ENCODE measurements around the gene DCDC1. TPM values are rescaled to one million over a fixed set of nuclear protein-coding genes. Genes with fewer than 3 reads are reported as not detected.
"Not testable (repeated sequence)": the region's sequence is repeated elsewhere in the genome, so short reads cannot be mapped to it uniquely, and the experiment has no call there.

The DCDC1 gene
- total RNA-seq, 1 donor from 2014 or later, result 0.11 TPM

GRCh38 chr11:30949838-30950237 lies 419.7 kb downstream of the DCDC1 start:
- intact Hi-C loops (cut with DNase I), result no loop called here
- no peak for ATAC-seq (ENCODE audit: poor library complexity)
- no peak for DNase-seq

GRCh38 chr11:30947715-30948114 lies 421.8 kb downstream of the DCDC1 start:
- DNase-seq; intact Hi-C loops (cut with DNase I); ATAC-seq (ENCODE audit: poor library complexity): not testable (repeated sequence)

- DNase-seq (no peak), ATAC-seq (ENCODE audit: poor library complexity) (no peak)
- intact Hi-C loops (cut with DNase I), result no loop called here
Observed at GRCh38 chr11:30938810-30939209, 430.7 kb downstream of the DCDC1 start.

GRCh38 chr11:30938171-30938570 lies 431.4 kb downstream of the DCDC1 start:
- ATAC-seq (ENCODE audit: poor library complexity) (no peak), DNase-seq (no peak)
- intact Hi-C loops (cut with DNase I), result no loop called here

GRCh38 chr11:30936491-30936890 lies 433.0 kb downstream of the DCDC1 start:
- ATAC-seq (ENCODE audit: poor library complexity), result no peak
- no peak for DNase-seq
- intact Hi-C loops (cut with DNase I), result no loop called here

- intact Hi-C loops (cut with DNase I), result no loop called here
- DNase-seq (no peak), ATAC-seq (ENCODE audit: poor library complexity) (no peak)
Observed at GRCh38 chr11:30935861-30936260, 433.7 kb downstream of the DCDC1 start.

- ATAC-seq (ENCODE audit: poor library complexity) (no peak), DNase-seq (no peak)
- intact Hi-C loops (cut with DNase I), result no loop called here
Observed at GRCh38 chr11:30926130-30926529, 443.4 kb downstream of the DCDC1 start.

GRCh38 chr11:30921811-30922210 lies 447.7 kb downstream of the DCDC1 start:
- intact Hi-C loops (cut with DNase I), result no loop called here
- ATAC-seq (ENCODE audit: poor library complexity) (no peak), DNase-seq (no peak)

GRCh38 chr11:30919389-30920152 lies 450.0 kb downstream of the DCDC1 start:
- ATAC-seq (ENCODE audit: poor library complexity), result no peak
- intact Hi-C loops (cut with DNase I), result loop anchor here (5.0 to 10.0 kb wide), 3 partner anchors 65 to 562 kb away; no protein-coding TSS in a partner anchor

GRCh38 chr11:30917859-30918478 lies 451.6 kb downstream of the DCDC1 start:
- ATAC-seq (ENCODE audit: poor library complexity) (peak; percentile 66), DNase-seq (no peak)
- intact Hi-C loops (cut with DNase I), result loop anchor here (5.0 to 10.0 kb wide), 3 partner anchors 63 to 561 kb away; no protein-coding TSS in a partner anchor

More at GRCh38 chr11:30919389-30920152, 450.0 kb downstream of the DCDC1 start:
- no peak for DNase-seq

- no peak for ATAC-seq (ENCODE audit: poor library complexity)
- no peak for DNase-seq
- intact Hi-C loops (cut with DNase I), result loop anchor here (5.0 to 10.0 kb wide), 3 partner anchors 62 to 560 kb away; no protein-coding TSS in a partner anchor
Observed at GRCh38 chr11:30917266-30917665, 452.3 kb downstream of the DCDC1 start.

- intact Hi-C loops (cut with DNase I), result loop anchor here (5.0 to 10.0 kb wide), 3 partner anchors 62 to 559 kb away; no protein-coding TSS in a partner anchor
- ATAC-seq (ENCODE audit: poor library complexity) (no peak), DNase-seq (no peak)
Observed at GRCh38 chr11:30916764-30917163, 452.8 kb downstream of the DCDC1 start.

GRCh38 chr11:30914143-30914762 lies 455.3 kb downstream of the DCDC1 start:
- ATAC-seq (ENCODE audit: poor library complexity) (peak; percentile 86), DNase-seq (peak; percentile 79)
- intact Hi-C loops (cut with DNase I), result loop anchor here (5.0 to 10.0 kb wide), 3 partner anchors 59 to 567 kb away; no protein-coding TSS in a partner anchor

GRCh38 chr11:30911247-30911646 lies 458.3 kb downstream of the DCDC1 start:
- no peak for DNase-seq
- intact Hi-C loops (cut with DNase I), result loop anchor here (5.0 to 10.0 kb wide), 3 partner anchors 56 to 564 kb away; no protein-coding TSS in a partner anchor
- ATAC-seq (ENCODE audit: poor library complexity), result no peak

GRCh38 chr11:30908857-30909256 lies 460.7 kb downstream of the DCDC1 start:
- intact Hi-C loops (cut with DNase I), result no loop called here
- ATAC-seq (ENCODE audit: poor library complexity) (no peak), DNase-seq (no peak)

GRCh38 chr11:30908272-30908671 lies 461.3 kb downstream of the DCDC1 start:
- no peak for ATAC-seq (ENCODE audit: poor library complexity)
- DNase-seq, result no peak
- intact Hi-C loops (cut with DNase I), result no loop called here

- DNase-seq, result no peak
- no peak for ATAC-seq (ENCODE audit: poor library complexity)
- intact Hi-C loops (cut with DNase I), result no loop called here
Observed at GRCh38 chr11:30902929-30903328, 466.6 kb downstream of the DCDC1 start.

GRCh38 chr11:30895046-30895445 lies 474.5 kb downstream of the DCDC1 start:
- DNase-seq, result no peak
- no peak for ATAC-seq (ENCODE audit: poor library complexity)
- intact Hi-C loops (cut with DNase I), result no loop called here

GRCh38 chr11:30893318-30893717 lies 476.2 kb downstream of the DCDC1 start:
- intact Hi-C loops (cut with DNase I), result no loop called here

More at GRCh38 chr11:30893318-30893717, 476.2 kb downstream of the DCDC1 start:
- DNase-seq (no peak), ATAC-seq (ENCODE audit: poor library complexity) (no peak)
